KOPT-K1 (cell line): ENCODE data around the gene YRDC.

Source experiments
- H3K27ac ChIP-seq: fragments of 200-600 bp; sonication (generic); 2 replicates; pipeline ENCODE4 v1.5.1; 2016; ENCODE audit warnings: antibody characterized with exemption, mild to moderate bottlenecking, low read depth, low read length; ENCODE audit not compliant: poor library complexity, severe bottlenecking
- H3K36me3 ChIP-seq: fragments of 200-600 bp; sonication (generic); 2 replicates; pipeline ENCODE4 v1.5.1; 2017; ENCODE audit warnings: antibody characterized with exemption, mild to moderate bottlenecking, low read length, moderate library complexity; ENCODE audit not compliant: insufficient read depth
- H3K9me3 ChIP-seq: fragments of 200-600 bp; sonication (generic); 2 replicates; pipeline ENCODE4 v1.5.1; 2017; ENCODE audit warnings: antibody characterized with exemption, low read length, mild to moderate bottlenecking; ENCODE audit not compliant: insufficient read depth, poor library complexity, severe bottlenecking

The YRDC gene

GRCh38 chr1:37764888-37765441 lies 43.0 kb downstream of the YRDC start, which contains the start of gene EPHA10:
Gene EPHA10, minus strand, starts transcription at chr1:37765120. Its CDS starts 54 bp downstream, at chr1:37765066.
- Histone ChIP-seq H3K9me3 (no peaks in the 10 kb centered on the region), H3K36me3 (no peaks in the 10 kb centered on the region), H3K27ac (no peak within 1 kb of the TSS)

GRCh38 chr1:37764414-37764825 lies 43.6 kb downstream of the YRDC start:
- Histone ChIP-seq H3K27ac (no peak overlapping the region), H3K36me3 (no peaks in the 10 kb centered on the region), H3K9me3 (no peaks in the 10 kb centered on the region)

DNA sequence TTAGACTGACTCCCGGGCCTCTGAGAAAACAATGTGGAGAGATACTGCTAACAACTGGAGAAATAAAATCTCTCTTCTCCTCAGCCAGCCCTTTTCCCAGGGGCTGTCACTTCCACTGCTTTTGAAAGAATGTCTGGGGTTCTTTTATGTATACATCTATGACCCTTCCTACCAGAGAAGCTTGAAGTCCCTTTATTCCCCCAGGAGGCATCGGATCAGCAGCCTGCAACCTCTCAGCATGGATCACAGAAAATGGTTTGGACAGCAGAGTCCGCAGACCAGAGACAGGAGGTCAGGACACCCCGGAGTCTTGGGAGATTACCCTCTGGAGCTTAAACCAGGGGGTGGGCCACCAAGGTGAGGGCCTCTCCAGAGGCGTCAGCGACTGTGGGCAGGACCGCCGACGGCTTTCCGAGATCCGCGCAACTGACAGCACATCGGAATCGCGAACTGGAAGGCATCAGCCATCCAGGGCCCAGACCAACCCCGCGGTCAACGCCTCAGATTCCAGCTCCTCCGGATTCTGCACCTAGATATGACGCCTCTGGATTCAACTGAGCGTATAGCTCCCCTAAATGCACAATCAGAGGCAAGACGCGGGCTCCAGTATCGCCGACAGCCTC lies 44.1 kb downstream of the YRDC start:
- no peak overlapping the region for H3K27ac ChIP-seq
- no peaks in the 10 kb centered on the region for H3K36me3 ChIP-seq
- no peaks in the 10 kb centered on the region for H3K9me3 ChIP-seq

- Histone ChIP-seq H3K27ac (no peak overlapping the region), H3K36me3 (no peaks in the 10 kb centered on the region), H3K9me3 (peaks cover under 1% of the 10 kb centered on the region)
These were observed 45.5 kb downstream of the YRDC start for GRCh38 chr1:37762516-37762915.

DNA sequence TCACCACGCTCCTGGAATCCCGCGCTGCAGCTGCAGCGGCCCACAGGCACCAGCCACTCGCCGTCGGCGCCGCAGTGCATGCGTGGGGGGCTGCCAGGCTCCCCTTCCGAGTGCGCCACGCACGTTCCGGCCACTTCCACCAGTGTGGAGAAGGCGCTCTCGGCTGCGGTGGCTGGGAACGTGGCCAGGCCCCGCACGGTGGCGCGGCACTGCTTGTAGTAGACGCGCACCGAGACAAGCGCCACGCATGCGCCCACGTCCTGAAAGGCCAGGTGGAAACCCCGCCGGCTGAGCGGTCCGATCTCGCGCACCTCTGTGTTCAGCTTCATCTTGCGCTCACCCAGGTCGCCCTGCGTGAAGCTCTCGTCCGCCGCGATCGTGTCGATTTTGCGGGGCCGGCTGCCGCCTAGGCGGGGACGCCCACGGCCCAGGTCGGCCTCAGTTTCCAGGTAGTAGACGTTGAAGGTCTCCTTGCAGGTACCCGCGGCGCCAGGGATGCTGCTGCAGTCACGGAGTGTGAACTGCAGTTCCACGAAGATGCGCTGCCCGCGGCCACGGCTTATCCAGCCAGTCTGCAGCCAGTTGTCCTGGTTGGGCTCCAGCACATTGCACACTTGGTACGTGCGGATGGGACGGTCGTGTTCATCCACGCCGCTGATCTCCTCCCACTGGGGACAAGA lies 46.5 kb downstream of the YRDC start:
- no peak overlapping the region for H3K27ac ChIP-seq
- peaks cover 4% of the 10 kb centered on the region for H3K9me3 ChIP-seq
- H3K36me3 ChIP-seq, result no peaks in the 10 kb centered on the region

GRCh38 chr1:37759451-37759850 lies 48.6 kb downstream of the YRDC start:
- peaks cover 4% of the 10 kb centered on the region for H3K9me3 ChIP-seq
- H3K36me3 ChIP-seq, result no peaks in the 10 kb centered on the region
- no peak overlapping the region for H3K27ac ChIP-seq

- Histone ChIP-seq H3K27ac (no peak overlapping the region), H3K36me3 (no peaks in the 10 kb centered on the region), H3K9me3 (peaks cover 4% of the 10 kb centered on the region)
These were observed 52.0 kb downstream of the YRDC start for GRCh38 chr1:37755951-37756560.

GRCh38 chr1:37755290-37755689 lies 52.7 kb downstream of the YRDC start:
- Histone ChIP-seq H3K36me3 (no peaks in the 10 kb centered on the region), H3K9me3 (peaks cover 4% of the 10 kb centered on the region), H3K27ac (no peak overlapping the region)

DNA sequence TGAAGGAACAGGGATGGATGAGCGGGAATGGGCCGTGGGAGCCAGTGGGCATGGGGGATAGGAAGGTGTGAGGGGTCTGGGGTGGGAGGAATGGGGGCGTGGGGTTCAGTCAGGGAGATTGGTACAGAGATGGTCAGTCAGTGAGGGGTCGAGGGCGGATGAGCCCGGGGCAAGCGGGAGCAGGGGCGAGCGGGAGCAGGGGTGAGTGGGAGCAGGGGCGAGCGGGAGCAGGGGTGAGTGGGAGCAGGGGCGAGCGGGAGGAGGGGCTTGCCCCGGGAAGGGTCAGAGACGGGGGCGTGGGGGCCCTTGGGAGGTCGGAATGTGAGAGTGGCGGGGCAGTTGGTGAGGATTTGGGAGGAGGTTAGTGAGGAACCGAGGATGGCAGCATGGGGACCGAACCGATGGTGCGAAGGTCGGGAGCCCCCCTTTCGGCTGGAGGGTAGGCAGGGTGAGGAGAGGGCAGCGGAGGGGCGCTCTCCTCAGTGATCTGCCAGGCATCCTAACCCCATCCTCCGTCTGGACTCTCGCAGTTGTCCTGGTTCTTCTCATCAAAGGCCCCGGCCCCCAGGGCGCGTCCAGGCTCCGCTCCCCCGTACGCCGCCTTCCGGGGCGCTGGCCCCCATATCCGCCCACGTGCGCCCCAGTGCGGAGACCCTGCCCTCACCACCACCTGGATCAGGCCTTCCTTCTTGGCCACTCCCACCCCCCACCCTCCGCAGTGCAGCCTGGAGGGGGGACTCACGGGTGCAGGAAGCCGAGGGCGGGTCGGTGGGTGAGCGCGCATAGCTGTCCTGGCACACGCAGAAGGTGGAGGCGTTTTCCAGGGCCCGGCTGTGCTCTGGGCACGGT lies 54.3 kb downstream of the YRDC start:
- Histone ChIP-seq H3K36me3 (no peaks in the 10 kb centered on the region), H3K27ac (no peak overlapping the region), H3K9me3 (peaks cover 4% of the 10 kb centered on the region)
